Gastroesophageal sphincter (tissue), 4 donors: ENCODE results near the gene CNN3. TPM values are rescaled to one million over a fixed set of nuclear protein-coding genes. Genes with fewer than 3 reads are reported as not detected.

Source experiments
- ATAC-seq: fragments of 150-250 bp; one replicate; pipeline ENCODE4 v1.9.1; 2016; ENCODE audit warnings: mild to moderate bottlenecking, moderate library complexity
- H3K27ac ChIP-seq, 4 donors: fragments of 200-600 bp; sonication (generic) in 3 of 4; 1 replicate in 3 of 4; 2 replicates in 1 of 4; pipeline ENCODE4 v1.5.1; 2016 to 2019
- H3K27me3 ChIP-seq: fragments of 200-600 bp; sonication (generic); one replicate; pipeline ENCODE4 v1.5.1; 2019
- H3K36me3 ChIP-seq, 2 donors: fragments of 200-600 bp; sonication (generic); one replicate each; pipeline ENCODE4 v1.5.1; 2019; ENCODE audit warnings: control low read depth in 1 of 2
- H3K4me1 ChIP-seq, 3 donors: fragments of 200-600 bp; sonication (generic); 1 replicate in 2 of 3; 2 replicates in 1 of 3; pipeline ENCODE4 v1.5.1; 2016 to 2019; ENCODE audit warnings: control low read depth in 2 of 3
- H3K4me3 ChIP-seq, 2 donors: fragments of 200-600 bp; sonication (generic); one replicate each; pipeline ENCODE4 v1.5.1; 2019; ENCODE audit warnings: mild to moderate bottlenecking in 1 of 2, moderate library complexity in 1 of 2
- H3K9me3 ChIP-seq, 3 donors: fragments of 200-600 bp; sonication (generic); one replicate each; pipeline ENCODE4 v1.5.1; 2017 to 2019; ENCODE audit warnings: control low read depth in 2 of 3
- EP300 ChIP-seq: sonication (generic); formaldehyde crosslinking; IDR thresholded peaks from one replicate; pipeline ENCODE4 v1.6.1; 2017; ENCODE audit warnings: antibody characterized with exemption, mild to moderate bottlenecking
- POLR2A ChIP-seq, 2 donors: fragments of 450-650 bp; IDR thresholded peaks; one replicate each; pipeline ENCODE4 v1.6.1; 2017; ENCODE audit warnings: antibody characterized with exemption in 2 of 2, mild to moderate bottlenecking in 2 of 2, moderate library complexity in 1 of 2
- POLR2AphosphoS5 ChIP-seq: sonication (generic); formaldehyde crosslinking; IDR thresholded peaks from one replicate; pipeline ENCODE4 v1.6.1; 2017; ENCODE audit warnings: antibody characterized with exemption
- WGBS, 2 donors: methylation state at CpG; one replicate each; pipeline ENCODE4 v1.1.5; 2018; ENCODE audit warnings: low coverage in 1 of 2; 5-methylcytosine and 5-hydroxymethylcytosine counted together
- total RNA-seq, 4 donors: library from RNA; depleted of rRNA; stranded (reverse); fragments of >200 nt; gene quantifications; one replicate each; pipeline ENCODE4 v1.1.0, GENCODE V29; 2016
- TF ChIP-seq, protein P1 (sequence below), 4 experiments: fragments of 200-600 bp in 2 of 4; fragments of 450-650 bp in 2 of 4; sonication (generic) in 1 of 4; IDR thresholded peaks; one replicate each; pipeline ENCODE4 v1.5.1; 2017 to 2019; ENCODE audit warnings: antibody characterized with exemption in 4 of 4, mild to moderate bottlenecking in 2 of 4, moderate library complexity in 2 of 4

Gene CNN3
- total RNA-seq, 4 donors from 2014 or later = 145 to 292 (median 217) TPM

DNA sequence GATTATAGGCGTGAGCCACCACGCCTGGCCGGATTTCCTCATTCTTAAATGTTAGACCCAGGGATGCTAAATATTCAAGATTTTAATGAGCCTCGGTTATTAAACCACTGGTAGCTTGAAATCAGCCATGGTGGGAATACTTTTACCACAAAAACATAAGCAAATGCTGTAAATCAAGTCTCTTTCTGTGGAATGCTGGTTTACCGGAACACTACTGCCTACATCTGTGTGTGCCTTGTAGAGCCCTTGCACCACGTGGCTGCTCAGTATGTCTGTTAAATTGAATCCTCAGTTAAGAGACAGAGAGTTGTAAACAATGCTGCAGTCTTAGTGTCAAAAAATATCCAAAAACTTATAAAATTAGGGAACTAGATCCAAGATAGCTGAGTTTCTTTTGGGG is 26.8 kb upstream of the CNN3 start:
- H3K36me3 ChIP-seq = no peaks in the 10 kb centered on the region
- H3K4me1 ChIP-seq = peaks cover 0 to 27% (median 17%) of the 10 kb centered on the region in 3 donors
- no peaks in the 10 kb centered on the region for H3K27me3 ChIP-seq
- WGBS, 2 donors = 68 to 69% methylated on average over 5 to 6 of the region's 6 CpGs
- TF ChIP-seq POLR2A (IDR thresholded peaks at IDR 0.05) = no peak
- TF ChIP-seq, protein P1, sequence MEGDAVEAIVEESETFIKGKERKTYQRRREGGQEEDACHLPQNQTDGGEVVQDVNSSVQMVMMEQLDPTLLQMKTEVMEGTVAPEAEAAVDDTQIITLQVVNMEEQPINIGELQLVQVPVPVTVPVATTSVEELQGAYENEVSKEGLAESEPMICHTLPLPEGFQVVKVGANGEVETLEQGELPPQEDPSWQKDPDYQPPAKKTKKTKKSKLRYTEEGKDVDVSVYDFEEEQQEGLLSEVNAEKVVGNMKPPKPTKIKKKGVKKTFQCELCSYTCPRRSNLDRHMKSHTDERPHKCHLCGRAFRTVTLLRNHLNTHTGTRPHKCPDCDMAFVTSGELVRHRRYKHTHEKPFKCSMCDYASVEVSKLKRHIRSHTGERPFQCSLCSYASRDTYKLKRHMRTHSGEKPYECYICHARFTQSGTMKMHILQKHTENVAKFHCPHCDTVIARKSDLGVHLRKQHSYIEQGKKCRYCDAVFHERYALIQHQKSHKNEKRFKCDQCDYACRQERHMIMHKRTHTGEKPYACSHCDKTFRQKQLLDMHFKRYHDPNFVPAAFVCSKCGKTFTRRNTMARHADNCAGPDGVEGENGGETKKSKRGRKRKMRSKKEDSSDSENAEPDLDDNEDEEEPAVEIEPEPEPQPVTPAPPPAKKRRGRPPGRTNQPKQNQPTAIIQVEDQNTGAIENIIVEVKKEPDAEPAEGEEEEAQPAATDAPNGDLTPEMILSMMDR (IDR thresholded peaks at IDR 0.05) = no peak
- TF ChIP-seq POLR2AphosphoS5 = no peak
- TF ChIP-seq EP300 = no peak
- H3K9me3 ChIP-seq = no peaks in the 10 kb centered on the region
- no peak for ATAC-seq
- H3K27ac ChIP-seq = no peak overlapping the region
- no peak overlapping the region for H3K4me3 ChIP-seq

DNA sequence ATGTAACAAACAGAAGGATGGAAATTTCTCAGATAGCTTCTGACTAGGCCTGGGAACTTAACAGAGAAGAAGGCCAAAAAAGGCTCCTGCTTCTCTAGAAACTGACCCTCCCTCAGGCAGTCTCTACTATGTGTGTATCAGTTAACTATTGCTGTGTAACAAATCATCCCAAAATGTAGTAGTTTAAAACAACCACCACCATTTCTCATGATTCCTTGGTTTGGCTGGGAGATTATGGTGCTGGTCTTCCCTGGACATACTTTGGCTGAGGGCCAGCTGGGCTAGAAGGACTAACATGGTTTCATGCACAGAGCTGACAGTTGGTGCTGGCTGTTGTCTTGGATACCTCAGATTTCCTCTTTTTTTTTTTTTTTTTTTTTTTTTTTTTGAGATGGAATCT is 26.2 kb upstream of the CNN3 start:
- no peaks in the 10 kb centered on the region for H3K9me3 ChIP-seq
- no peaks in the 10 kb centered on the region for H3K36me3 ChIP-seq
- H3K27ac ChIP-seq = no peak overlapping the region
- no peaks in the 10 kb centered on the region for H3K27me3 ChIP-seq
- TF ChIP-seq, protein P1 (IDR thresholded peaks at IDR 0.05) = no peak
- no peak for TF ChIP-seq POLR2A (IDR thresholded peaks at IDR 0.05)
- TF ChIP-seq POLR2AphosphoS5 = no peak
- no peak for TF ChIP-seq EP300
- H3K4me1 ChIP-seq = peaks cover 0 to 27% (median 17%) of the 10 kb centered on the region in 3 donors
- no peak overlapping the region for H3K4me3 ChIP-seq
- no peak for ATAC-seq

DNA sequence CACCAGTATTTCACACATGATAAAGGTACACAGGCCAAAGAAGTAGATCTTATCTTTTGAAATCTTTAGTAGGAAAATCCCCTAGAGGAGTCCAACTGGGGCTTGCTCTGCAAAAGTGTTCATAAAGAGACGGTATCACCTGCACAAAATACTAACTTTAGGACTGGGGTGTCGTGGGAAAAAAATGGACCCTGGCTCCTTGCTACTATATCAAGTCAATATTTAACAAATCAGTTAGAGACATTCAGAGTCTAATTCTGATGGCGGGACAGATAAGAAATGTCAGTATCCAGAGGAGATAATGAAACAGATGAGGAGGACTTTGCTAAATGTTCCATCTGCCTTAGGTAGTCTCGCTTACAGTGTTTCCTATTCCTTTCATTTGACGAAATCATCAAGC is 25.6 kb upstream of the CNN3 start:
- Histone ChIP-seq H3K27me3 (no peaks in the 10 kb centered on the region), H3K4me1 (peaks cover 0 to 27% (median 17%) of the 10 kb centered on the region in 3 donors), H3K27ac (no peak overlapping the region), H3K9me3 (no peaks in the 10 kb centered on the region), H3K4me3 (no peak overlapping the region), H3K36me3 (no peaks in the 10 kb centered on the region)
- TF ChIP-seq POLR2A (IDR thresholded peaks at IDR 0.05) (no peak), POLR2AphosphoS5 (no peak), EP300 (no peak)
- TF ChIP-seq, protein P1 (IDR thresholded peaks at IDR 0.05) = no peak
- WGBS, 2 donors = 96 to 97% methylated on average over 5 of the region's 5 CpGs
- no peak for ATAC-seq

DNA sequence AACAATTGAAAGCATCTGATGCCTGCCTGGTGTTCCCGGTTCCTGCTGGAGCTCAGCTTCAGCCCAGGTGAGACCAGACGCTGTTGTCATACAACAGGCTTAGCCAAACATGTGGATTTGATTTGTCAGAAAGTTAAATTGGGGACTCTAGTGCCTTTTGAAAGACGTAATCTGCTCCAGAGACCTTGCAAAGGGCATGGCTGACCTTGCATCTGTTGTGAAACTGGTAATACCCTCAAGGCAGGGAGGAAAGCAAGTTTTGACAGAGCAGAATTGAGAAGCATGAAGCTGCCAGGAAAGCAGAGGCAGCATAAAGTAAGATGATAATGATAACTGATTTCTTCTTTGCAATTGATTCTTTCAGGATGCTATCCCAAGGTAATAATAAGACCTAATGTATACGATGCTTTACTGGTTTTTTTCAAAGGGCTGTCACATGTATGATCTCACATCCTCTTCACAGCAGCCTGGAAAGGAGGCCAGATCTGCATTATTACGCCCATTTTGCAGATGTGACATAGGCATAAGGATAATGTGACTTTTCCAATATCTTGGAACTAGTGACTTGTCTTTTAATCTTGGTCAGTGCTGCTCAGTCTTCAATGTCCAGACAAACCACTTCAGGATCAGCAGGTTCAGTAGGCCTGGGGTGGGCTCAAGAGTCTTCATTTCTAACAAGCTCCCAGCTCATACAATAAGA is 24.7 kb upstream of the CNN3 start:
- Histone ChIP-seq H3K4me1 (peaks cover 0 to 27% (median 17%) of the 10 kb centered on the region in 3 donors), H3K27ac (no peak overlapping the region), H3K4me3 (no peak overlapping the region), H3K36me3 (no peaks in the 10 kb centered on the region), H3K9me3 (no peaks in the 10 kb centered on the region), H3K27me3 (no peaks in the 10 kb centered on the region)
- TF ChIP-seq POLR2AphosphoS5 (no peak), POLR2A (IDR thresholded peaks at IDR 0.05) (no peak), EP300 (no peak)
- TF ChIP-seq, protein P1 (IDR thresholded peaks at IDR 0.05) = no peak
- no peak for ATAC-seq
- 87 to 90% methylated on average over 2 to 5 of the region's 5 CpGs for WGBS, 2 donors

DNA sequence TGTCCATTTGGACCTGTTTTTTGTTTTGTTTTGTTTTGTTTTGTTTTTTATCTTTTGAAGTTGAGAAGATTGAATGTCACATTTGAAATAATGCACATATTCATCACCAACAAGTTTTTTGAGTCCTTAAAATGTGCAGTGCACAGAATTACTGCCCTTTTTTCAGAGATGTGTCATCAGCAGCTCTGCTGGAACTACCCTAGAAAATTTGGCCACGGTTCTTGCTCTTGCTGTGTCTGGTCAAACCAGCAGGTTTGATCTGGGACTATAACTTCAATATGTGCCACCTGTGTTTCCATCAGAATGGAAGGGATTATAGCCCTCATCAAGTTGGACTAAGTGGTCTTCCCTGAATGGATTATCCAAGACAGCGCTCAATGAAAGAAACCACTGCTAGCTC is 24.1 kb upstream of the CNN3 start:
- Histone ChIP-seq H3K27me3 (no peaks in the 10 kb centered on the region), H3K36me3 (no peaks in the 10 kb centered on the region), H3K4me3 (no peak overlapping the region), H3K9me3 (no peaks in the 10 kb centered on the region), H3K27ac (no peak overlapping the region), H3K4me1 (peaks cover 0 to 25% (median 15%) of the 10 kb centered on the region in 3 donors)
- WGBS, 2 donors = 75 to 86% methylated on average over 2 of the region's 2 CpGs
- TF ChIP-seq POLR2AphosphoS5 (no peak), POLR2A (IDR thresholded peaks at IDR 0.05) (no peak), EP300 (no peak)
- TF ChIP-seq, protein P1 (IDR thresholded peaks at IDR 0.05) = no peak
- ATAC-seq = no peak
